Lung (tissue), 12 donors: ENCODE data around the gene ETV6. TPM values are rescaled to one million over a fixed set of nuclear protein-coding genes. Genes with fewer than 3 reads are reported as not detected.

Experiments used
- ATAC-seq: fragments of 200-7000 bp; cut with Tn5 transposase; one replicate; pipeline ENCODE4 v1.9.1; 2020; ENCODE audit warnings: moderate number of reproducible peaks; ENCODE audit not compliant: insufficient read depth, low FRiP score
- DNase-seq, 3 donors: peaks; one replicate each; pipeline ENCODE4 v3.0.0-alpha.2; 2013 to 2017
- H3K27ac ChIP-seq, 2 donors: one replicate each; pipeline ENCODE4 v1.5.1; 2013; ENCODE audit warnings: mild to moderate bottlenecking in 2 of 2, moderate library complexity in 2 of 2, control low read depth in 1 of 2, inconsistent platforms in 1 of 2, low read depth in 1 of 2, low read length in 1 of 2
- H3K27me3 ChIP-seq, 3 donors: one replicate each; pipeline ENCODE4 v1.5.1; 2013; ENCODE audit warnings: low read length in 2 of 3; ENCODE audit not compliant: control insufficient read depth in 3 of 3, insufficient read depth in 3 of 3
- H3K36me3 ChIP-seq, 4 donors: one replicate each; pipeline ENCODE4 v1.5.1; 2013; ENCODE audit warnings: low read length in 4 of 4, mild to moderate bottlenecking in 1 of 4, moderate library complexity in 1 of 4; ENCODE audit not compliant: control insufficient read depth in 4 of 4, insufficient read depth in 4 of 4
- H3K4me1 ChIP-seq, 5 donors: one replicate each; pipeline ENCODE4 v1.5.1; 2013; ENCODE audit warnings: low read length in 5 of 5, mild to moderate bottlenecking in 2 of 5, moderate library complexity in 1 of 5; ENCODE audit not compliant: control insufficient read depth in 5 of 5, insufficient read depth in 5 of 5
- H3K4me3 ChIP-seq: one replicate; pipeline ENCODE4 v1.5.1; 2013; ENCODE audit warnings: mild to moderate bottlenecking, control low read depth, moderate library complexity
- H3K9ac ChIP-seq, 2 donors: one replicate each; pipeline ENCODE4 v1.5.1; 2013; ENCODE audit warnings: low read length in 2 of 2, control low read depth in 1 of 2; ENCODE audit not compliant: insufficient read depth in 1 of 2
- H3K9me3 ChIP-seq, 4 donors: one replicate each; pipeline ENCODE4 v1.5.1; 2013; ENCODE audit warnings: low read length in 3 of 4, mild to moderate bottlenecking in 1 of 4, moderate library complexity in 1 of 4; ENCODE audit not compliant: control insufficient read depth in 4 of 4, insufficient read depth in 3 of 4
- CTCF ChIP-seq: IDR thresholded peaks from 2 replicates; pipeline ENCODE4 v1.5.1; 2012; ENCODE audit warnings: mild to moderate bottlenecking; ENCODE audit errors: control extremely low read depth, extremely low read depth
- WGBS, 2 donors: extraction: QIAGEN DNeasy Blood & Tissue Kit; methylation state at CpG; one replicate each; pipeline ENCODE4 v1.1.7; 2013; 5-methylcytosine and 5-hydroxymethylcytosine counted together
- polyA plus RNA-seq, 2 donors: library from polyadenylated mRNA; stranded (reverse); fragments of 200-250 nt; gene quantifications; one replicate each; pipeline ENCODE4 v1.2.1, GENCODE V29; 2013
- total RNA-seq, 2 donors: library from RNA; depleted of rRNA in 1 of 2; stranded (reverse); fragments of >200 nt in 1 of 2; gene quantifications; one replicate each; pipeline ENCODE4 v1.2.1, GENCODE V29; 2014 to 2021
- donor health status: control.
- donor health status: control.
- donor health status: Bipolar disorder and iron deficiency.
- donor health status: healthy.
- donor health status: DM: yes; HTN: yes; CAD: no.

Gene ETV6
- total and polyA plus RNA-seq, 4 donors: 8.6 to 45.7 (median 13.6) TPM

DNA sequence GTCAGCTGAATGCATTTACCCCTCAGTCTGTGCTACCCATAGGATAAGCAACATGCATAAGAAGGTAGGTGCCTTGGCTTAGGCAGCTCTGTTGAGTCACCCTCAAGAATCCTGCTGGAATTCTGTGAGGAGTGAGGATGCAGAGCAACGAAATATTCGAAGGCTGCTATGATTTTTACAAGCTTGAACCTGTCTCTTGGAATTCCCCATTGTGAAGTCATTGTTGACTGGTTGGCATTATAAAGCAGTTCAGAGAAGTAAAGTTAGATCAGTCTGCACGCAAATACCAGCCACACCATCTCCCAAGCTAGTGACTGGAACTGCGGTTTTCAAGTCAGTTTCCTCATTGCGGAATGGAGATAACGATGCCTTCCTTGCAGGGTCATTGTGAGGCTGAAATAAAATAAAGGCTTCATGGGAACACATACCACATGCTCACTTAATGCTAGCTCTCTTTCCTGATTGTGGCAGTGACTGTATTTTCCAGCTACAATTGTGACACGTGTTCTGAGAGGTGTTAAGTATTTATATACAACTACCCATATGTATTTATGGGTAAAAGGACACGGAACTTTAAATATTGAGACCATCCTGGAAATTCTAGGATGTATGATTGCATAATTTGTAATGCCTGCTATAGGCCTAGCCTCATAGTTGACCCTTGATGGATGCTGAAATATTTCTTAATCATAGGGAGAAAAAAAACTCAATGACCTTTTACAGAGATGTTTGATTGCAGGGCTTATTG, 96.7 kb downstream of the ETV6 start:
- Histone ChIP-seq H3K9ac (no peak overlapping the region), H3K4me3 (no peak overlapping the region), H3K27ac (peak overlapping the region in 1 of 2 donors; percentile 24), H3K9me3 (no peaks in the 10 kb centered on the region), H3K36me3 (no peaks in the 10 kb centered on the region), H3K27me3 (no peaks in the 10 kb centered on the region), H3K4me1 (peaks cover 0 to 14% (median 4%) of the 10 kb centered on the region in 5 donors)
- ATAC-seq: peak; percentile 36
- no peak for TF ChIP-seq CTCF
- no peak for DNase-seq
- 31 to 55% methylated on average over 8 of the region's 8 CpGs for WGBS, 2 donors

DNA sequence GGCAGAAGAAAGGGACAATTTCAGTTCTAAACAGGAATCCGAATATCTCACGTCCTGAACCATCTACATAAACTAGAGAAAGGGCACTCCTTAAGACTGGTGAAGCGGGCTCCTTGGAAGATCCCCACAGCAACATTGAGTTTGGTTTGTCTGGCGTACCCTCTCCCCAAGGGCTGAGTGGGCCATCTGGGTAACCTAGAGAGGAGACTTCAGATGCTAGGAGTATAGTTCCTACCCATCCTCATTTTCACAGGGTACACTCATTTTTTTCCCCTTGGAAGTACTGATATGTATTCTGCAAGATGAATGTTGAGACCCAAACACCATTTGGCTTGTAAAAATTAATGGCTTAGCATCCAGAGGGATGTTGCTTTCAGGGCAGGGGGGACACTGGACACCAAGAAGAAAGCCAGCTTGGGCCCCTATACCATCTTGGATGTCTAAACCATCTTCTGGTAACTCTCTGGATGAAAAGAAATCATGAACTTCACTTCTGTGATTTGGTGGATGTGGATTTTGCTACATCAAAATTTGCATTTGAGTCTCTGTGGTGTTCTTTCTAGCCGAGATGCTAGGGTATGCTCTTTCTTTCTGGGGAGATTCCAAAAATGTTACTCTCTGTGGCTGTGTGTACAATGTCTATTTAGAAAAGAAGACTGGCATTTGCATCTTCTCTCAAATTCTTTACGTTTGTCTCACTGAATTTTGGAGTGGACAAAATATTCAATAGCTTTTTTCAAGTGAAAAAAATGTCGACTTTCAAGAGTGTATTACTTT, 97.7 kb downstream of the ETV6 start:
- 79 to 86% methylated on average over 7 of the region's 7 CpGs for whole genome bisulfite sequencing, 2 donors
- no peak for TF ChIP-seq CTCF
- no peaks in the 10 kb centered on the region for H3K9me3 ChIP-seq
- peaks cover 0 to 12% (median 4%) of the 10 kb centered on the region in 5 donors for H3K4me1 ChIP-seq
- no peaks in the 10 kb centered on the region for H3K27me3 ChIP-seq
- H3K27ac ChIP-seq: peak overlapping the region in 1 of 2 donors; percentile 52
- ATAC-seq: no peak
- no peak overlapping the region for H3K4me3 ChIP-seq
- H3K36me3 ChIP-seq: no peaks in the 10 kb centered on the region
- no peak overlapping the region for H3K9ac ChIP-seq
- DNase-seq: no peak

GRCh38 chr12:11747969-11748368, 98.5 kb downstream of the ETV6 start:
- Histone ChIP-seq H3K4me1 (peaks cover 0 to 12% (median 4%) of the 10 kb centered on the region in 5 donors), H3K9me3 (no peaks in the 10 kb centered on the region), H3K27ac (no peak overlapping the region), H3K4me3 (no peak overlapping the region), H3K9ac (no peak overlapping the region), H3K36me3 (peaks cover 0 to 4% (median 0%) of the 10 kb centered on the region in 4 donors), H3K27me3 (no peaks in the 10 kb centered on the region)
- no peak for DNase-seq
- no peak for TF ChIP-seq CTCF
- ATAC-seq: no peak
- WGBS, 2 donors: 60 to 79% methylated on average over 3 of the region's 3 CpGs
